GM21526 (cell line): ENCODE results near the gene CFHR5.
A peak's percentile ranks its signal among the peaks of the same experiment; 100 is the strongest.
"Not testable (repeated sequence)": the region's sequence is repeated elsewhere in the genome, so short reads cannot be mapped to it uniquely, and the experiment has no call there.

Experiments used
- ATAC-seq: cut with Tn5 transposase; IDR thresholded peaks from one replicate; pipeline ENCODE4 v1.9.1; 2021; ENCODE audit warnings: moderate library complexity; ENCODE audit not compliant: unreplicated experiment, low FRiP score

The CFHR5 gene

DNA sequence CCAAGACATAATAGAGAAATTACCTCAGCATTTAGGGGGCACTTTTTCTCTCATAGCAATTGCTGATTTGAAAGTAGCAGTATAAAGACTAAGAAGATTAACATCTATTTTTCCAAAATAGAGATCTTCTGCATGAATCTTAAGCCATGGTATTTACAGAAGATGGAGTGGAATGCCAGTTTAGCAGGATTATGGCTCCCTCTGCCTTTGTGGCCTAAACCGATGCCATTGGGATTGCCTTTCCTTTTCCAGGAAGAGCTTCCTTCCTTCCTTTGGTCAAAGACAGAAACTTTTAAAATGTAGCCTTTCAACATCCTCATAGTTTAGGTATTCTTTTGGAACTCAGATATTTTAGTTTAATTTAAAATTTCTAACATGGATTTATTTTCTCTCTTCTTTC is 39.4 kb downstream of the CFHR5 start:
- no peak for ATAC-seq

GRCh38 chr1:197017558-197018146 is 40.3 kb downstream of the CFHR5 start:
- ATAC-seq, result no peak

DNA sequence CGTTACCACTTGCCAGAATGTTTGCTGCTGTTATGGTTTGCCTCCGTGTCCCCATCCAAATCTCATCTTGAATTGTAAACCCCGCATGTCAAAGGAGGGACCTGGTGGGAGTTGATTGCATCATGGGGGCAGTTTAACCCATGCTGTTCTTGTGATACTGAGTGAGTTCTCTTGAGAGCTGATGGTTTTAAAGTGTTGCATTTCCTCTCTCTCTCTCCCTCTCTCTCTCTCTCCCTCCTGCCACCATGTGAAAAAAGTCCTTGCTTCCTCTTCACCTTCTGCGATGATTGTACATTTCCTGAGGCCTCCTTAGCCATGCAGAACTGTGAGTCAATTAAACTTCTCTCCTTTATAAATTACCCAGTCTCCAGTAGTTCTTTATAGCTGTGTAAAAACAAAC is 44.4 kb downstream of the CFHR5 start:
- ATAC-seq, result no peak

- ATAC-seq, result no peak
Measured at GRCh38 chr1:197024460-197024859, 47.1 kb downstream of the CFHR5 start.

DNA sequence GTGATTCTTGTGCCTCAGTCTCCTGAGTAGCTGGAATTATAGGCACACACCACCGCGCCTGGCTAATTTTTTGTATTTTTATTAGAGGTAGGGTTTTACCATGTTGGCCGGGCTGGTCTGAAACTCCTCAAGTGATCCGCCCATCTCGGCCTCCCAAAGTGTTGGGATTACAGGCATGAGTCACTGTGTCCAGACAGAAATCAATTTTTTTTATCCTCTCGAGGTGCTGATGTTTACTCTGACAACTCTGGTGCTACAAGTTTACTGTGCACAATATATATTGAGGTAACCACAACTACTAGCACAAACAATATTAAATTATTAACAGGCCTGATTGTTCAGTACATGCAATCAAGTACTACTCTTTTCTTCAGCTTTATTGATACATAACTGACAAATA is 50.0 kb downstream of the CFHR5 start:
- ATAC-seq, result no peak

DNA sequence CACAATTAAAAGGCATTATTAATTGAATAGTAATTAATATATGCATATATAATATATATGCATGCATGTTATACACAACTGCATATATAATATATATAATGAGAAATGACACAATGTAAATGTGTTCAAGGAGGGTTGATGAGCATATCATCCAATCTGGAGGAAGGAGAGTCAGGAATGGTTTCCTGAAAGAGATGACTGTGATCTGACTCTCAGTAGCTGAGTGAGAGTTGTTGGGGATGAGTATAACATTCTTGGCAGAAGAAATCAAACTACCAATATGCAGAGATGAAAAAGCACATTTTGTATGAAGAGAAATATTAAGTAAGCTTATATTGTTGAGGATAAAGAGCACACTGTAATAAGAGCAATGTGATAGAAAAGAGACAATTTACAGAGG is 52.4 kb downstream of the CFHR5 start:
- no peak for ATAC-seq

GRCh38 chr1:197034631-197035339 is 57.4 kb downstream of the CFHR5 start:
- ATAC-seq, result not testable (repeated sequence)

DNA sequence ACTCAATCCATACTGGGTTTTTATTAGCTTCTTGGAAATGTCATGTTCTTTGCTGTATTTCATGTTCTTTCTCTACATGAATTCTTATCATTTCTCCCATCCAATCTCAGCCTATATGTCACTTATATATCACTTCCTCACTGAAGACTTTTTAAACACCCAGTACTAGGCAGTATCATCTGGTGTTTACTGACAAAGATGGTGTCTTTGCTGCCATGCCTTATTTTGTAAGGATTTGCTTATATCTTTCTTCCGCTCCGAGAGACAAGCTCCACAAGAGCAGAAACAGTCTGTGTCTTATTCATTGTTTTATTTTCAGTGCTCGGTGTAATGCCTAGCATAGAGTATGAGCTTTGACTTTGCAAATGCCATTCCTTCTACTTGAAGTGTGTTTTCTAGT is 59.5 kb downstream of the CFHR5 start:
- no peak for ATAC-seq

DNA sequence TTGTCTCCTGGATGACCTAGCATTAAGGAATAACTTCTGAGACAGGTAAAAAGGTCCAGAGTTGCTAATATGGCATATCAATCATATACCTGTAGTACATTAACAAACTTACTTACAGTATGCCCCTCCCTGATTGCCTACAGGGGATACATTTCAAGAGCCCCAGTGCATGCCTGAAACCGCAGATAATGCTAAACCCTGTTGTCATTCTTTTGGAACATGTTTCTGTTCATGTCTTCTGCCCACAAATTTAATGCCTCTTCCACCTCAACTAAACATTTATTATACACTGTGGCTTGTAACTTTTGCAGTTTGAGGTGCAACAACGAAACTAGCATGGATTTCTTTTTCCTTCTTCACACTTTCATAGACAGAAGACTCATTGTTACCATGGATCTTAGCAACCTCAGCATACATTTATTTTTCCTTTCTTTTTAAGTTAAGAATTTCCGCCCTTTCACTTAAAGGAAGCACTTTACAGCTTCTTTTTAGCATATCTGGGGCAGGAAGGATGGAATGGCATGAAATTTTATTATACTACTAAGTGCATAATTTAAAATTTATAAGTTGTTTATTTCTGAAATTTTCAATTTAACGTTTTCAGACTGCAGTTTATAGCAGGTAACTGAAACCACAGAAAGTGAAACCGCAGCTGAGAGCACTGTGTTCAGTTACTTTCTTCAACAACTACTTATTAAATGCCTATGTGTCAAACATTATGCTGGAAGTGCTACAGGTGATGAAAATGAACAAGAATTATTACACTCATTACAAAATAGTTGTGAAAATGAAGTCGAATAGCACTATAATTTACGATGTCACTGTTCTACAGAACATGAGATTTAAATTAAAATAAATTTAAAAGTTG is 64.4 kb downstream of the CFHR5 start:
- ATAC-seq, result peak; percentile 97

DNA sequence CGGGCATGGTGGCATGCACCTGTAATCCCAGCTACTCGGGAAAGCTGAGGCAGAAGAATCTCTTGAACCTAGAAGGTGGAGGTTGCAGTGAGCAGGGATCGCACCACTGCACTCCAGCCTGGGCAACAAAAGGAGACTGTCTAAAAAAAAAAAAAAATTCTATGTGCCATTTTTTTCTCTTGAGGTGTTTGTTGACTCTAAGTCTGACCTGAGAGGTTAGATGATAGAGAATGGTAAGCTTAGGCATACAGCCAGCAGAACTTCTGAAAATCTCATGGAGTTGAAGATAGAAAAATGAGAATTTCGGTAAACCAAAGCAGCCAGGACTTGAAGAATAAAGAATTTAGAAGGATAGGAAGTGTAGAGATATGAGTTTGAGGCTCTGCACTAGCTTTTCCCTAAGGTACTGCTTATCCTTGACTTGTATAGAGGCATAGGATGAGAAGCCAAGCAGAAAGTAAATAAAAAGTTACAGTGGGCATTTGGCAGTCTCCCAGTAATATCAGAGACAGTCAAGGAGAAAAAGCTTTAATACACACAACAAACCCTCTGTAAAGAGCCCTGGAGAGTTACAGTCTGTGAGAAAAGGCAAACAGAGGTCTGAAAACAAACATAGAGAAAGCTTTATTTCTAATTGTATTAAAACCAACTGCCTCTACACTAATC is 65.5 kb downstream of the CFHR5 start:
- no peak for ATAC-seq

DNA sequence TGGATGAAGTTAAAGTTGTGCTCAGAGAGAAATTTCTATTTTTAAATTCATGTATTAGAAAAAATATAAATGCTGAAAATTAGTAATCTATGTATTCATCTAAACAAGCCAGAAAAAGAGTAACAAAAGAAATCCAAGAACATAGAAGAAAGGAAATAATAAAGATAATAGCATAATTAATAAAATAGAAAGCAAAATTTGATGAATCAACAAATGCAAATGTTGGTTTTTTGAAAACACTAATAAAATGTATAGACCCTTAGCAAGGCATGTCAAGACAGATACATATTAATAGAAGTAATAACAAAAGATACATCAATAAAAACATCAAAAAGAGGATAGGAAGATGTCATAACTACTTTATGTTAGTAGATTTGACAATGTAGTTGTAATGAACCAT is 71.7 kb downstream of the CFHR5 start:
- ATAC-seq, result no peak
